ENCODE results near the gene ACADVL.

GRCh38 chr17:7218758-7219157 is 980 bp upstream of the ACADVL start:
- TF ChIP-seq CTCF (IDR thresholded peaks at IDR 0.05) (no peak), POLR2A (IDR thresholded peaks at IDR 0.05) (no peak), POLR2AphosphoS5 (IDR thresholded peaks at IDR 0.05) (no peak), EP300 (IDR thresholded peaks at IDR 0.05) (no peak)
